Measurements from ENCODE around the gene TIMM13.
"Not testable (repeated sequence)": the region's sequence is repeated elsewhere in the genome, so short reads cannot be mapped to it uniquely, and the experiment has no call there.

TIMM13 gene

GRCh38 chr19:2427429-2428320 is at the start of gene TIMM13:
TIMM13 (minus strand) TSS chr19:2427586; CDS start chr19:2427533, 53 bp downstream.
- peak; percentile 95 for DNase-seq

- DNase-seq: peak; percentile 69 to 73
Observed at GRCh38 chr19:2476451-2477140, 49.2 kb upstream of the TIMM13 start.

- DNase-seq: peak; percentile 94 to 97
Observed at GRCh38 chr19:2475702-2476450, 48.5 kb upstream of the TIMM13 start, which contains the start of gene GADD45B. GADD45B (plus strand) TSS chr19:2476127; CDS start chr19:2476359, 232 bp downstream.

GRCh38 chr19:2475018-2475701 is 47.8 kb upstream of the TIMM13 start:
- DNase-seq: peak; percentile 62 to 65

- DNase-seq: peak; percentile 94 to 95
Observed at GRCh38 chr19:2474232-2475017, 47.0 kb upstream of the TIMM13 start.

- not testable (repeated sequence) for DNase-seq
Observed at GRCh38 chr19:2469915-2470200, 42.5 kb upstream of the TIMM13 start.

- DNase-seq: no peak
Observed at GRCh38 chr19:2469102-2469914, 41.9 kb upstream of the TIMM13 start.

GRCh38 chr19:2468596-2468995 is 41.2 kb upstream of the TIMM13 start:
- no peak for DNase-seq

- DNase-seq: no peak
Observed at GRCh38 chr19:2464389-2464788, 37.0 kb upstream of the TIMM13 start.

GRCh38 chr19:2463694-2464093 is 36.3 kb upstream of the TIMM13 start:
- DNase-seq: not testable (repeated sequence)

- no peak for DNase-seq
Observed at GRCh38 chr19:2462635-2463421, 35.4 kb upstream of the TIMM13 start.

- DNase-seq: peak; percentile 62 to 71
Observed at GRCh38 chr19:2461751-2462634, 34.6 kb upstream of the TIMM13 start.

- DNase-seq: no peak
Observed at GRCh38 chr19:2460245-2460644, 32.9 kb upstream of the TIMM13 start.

GRCh38 chr19:2458776-2459175 is 31.4 kb upstream of the TIMM13 start:
- not testable (repeated sequence) for DNase-seq

- no peak for DNase-seq
Observed at GRCh38 chr19:2458054-2458453, 30.7 kb upstream of the TIMM13 start.

- DNase-seq: no peak
Observed at GRCh38 chr19:2457394-2458037, 30.1 kb upstream of the TIMM13 start.

GRCh38 chr19:2455851-2456570 is 28.6 kb upstream of the TIMM13 start:
- peak; percentile 40 to 51 for DNase-seq

Data from stimulated activated CD4-positive, alpha-beta T cell treated with anti-CD3 and anti-CD28 coated beads, Interleukin-4, amount 100 ng/mL, for 4 hours (primary cell).